ENCODE results near the gene MLC1.

Gene MLC1

GRCh38 chr22:50014053-50014501, 71.1 kb downstream of the MLC1 start:
- no peak for DNase-seq

- DNase-seq = no peak
Measured at GRCh38 chr22:50012211-50013181, 72.7 kb downstream of the MLC1 start, which contains the start of gene IL17REL. IL17REL (minus strand) TSS chr22:50012765; CDS start chr22:50012646, 119 bp downstream.

DNA sequence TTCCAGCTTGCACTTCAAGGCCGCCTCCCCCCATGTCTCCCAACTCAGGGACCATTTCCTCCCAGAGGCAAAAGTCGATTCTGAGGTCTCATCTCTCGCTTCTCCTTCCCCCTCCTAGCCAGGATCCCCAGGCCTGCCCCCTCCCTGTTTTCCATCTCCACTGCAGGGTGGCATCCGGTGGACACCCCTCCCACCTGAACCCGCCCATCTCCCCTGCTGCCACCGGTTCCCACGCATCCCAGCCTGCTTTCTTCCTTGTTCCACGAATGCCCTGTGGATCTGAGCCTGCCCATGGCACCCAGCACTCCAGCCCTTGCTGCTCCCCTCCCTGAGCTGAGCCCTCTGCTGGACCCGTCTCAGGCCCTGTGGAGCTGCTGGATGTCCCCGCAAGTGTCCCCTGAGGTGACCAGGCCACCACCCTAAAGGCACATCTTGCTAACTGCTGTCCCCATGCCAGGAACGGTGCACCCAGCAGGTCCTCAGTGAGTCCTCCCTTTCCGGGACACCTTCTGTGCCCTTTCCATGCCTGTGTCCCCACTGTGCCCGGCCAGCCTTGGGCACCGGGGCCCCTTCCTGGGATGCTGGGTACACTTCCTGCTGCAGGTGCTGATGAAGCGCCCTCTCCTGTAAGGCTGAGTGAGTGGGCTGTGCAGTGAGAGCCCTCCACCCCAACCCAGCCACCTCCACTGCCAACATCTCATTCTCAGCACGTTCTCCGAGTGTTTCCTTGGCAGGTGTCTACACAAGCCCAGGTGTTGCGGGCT, 73.6 kb downstream of the MLC1 start:
- DNase-seq = no peak

- DNase-seq = no peak
Measured at GRCh38 chr22:50010676-50011446, 74.4 kb downstream of the MLC1 start.

DNA sequence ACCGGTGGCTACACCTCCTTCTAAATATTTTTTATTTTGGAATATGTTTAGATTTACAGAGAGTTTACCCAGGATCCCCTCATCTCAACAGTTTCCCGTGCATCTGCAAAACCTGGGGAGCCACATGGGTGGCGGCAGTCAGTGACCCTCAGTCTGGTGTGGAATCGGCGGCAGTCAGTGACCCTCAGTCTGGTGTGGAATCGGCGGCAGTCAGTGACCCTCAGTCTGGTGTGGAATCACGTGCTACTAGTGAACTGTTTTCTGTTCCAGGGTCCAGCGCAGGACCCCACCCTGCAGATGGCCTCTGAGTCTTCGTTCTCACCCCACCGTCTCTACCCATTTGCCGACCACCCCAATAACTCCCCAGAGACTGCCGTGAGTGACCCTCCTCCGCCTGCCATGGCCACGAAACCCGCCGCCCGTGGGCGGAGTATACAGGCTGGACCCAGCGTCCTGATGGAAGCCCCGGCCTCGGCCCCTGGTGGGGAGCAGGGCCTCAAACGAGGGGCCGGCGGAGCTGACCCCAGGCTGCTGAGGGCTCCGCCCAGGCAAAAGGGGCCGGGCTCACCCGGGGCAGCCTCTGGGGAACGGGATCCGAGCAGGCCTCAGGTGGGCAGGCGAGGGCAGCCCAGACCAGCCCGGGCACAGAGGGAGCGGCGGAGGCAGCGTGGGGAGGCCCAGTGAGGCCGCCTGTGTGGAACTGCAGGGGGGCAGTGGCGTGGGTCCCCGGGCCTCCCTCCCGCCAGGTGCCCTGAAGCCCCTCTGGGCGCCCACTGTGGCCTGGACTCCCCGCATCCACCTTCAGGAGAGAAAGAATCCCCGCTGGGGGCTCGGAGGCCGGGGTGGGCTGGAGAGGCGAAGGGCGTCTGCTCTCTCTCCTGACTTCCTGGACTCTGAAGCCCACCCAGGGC, 75.2 kb downstream of the MLC1 start:
- DNase-seq = no peak

Data from hippocampal formation (tissue), 2 donors.